Natural killer cell (primary cell): Measurements from ENCODE around the gene CPNE9. TPM values are rescaled to one million over a fixed set of nuclear protein-coding genes. Genes with fewer than 3 reads are reported as not detected.
A peak's percentile ranks its signal among the peaks of the same experiment; 100 is the strongest.

ENCODE experiments used
- ATAC-seq, 3 donors: fragments of 150-1000 bp in 2 of 3; fragments of 200-7000 bp in 1 of 3; cut with Tn5 transposase; 1 replicate in 1 of 3; 2 replicates in 2 of 3; pipeline ENCODE4 v1.10.0; 2021; ENCODE audit warnings: mild to moderate bottlenecking in 2 of 3, moderate library complexity in 2 of 3
- DNase-seq, 2 donors: peaks; one replicate each; pipeline versions ENCODE4 v3.0.0 to v3.0.0-alpha.2; 2013 to 2021; ENCODE audit warnings: mixed read lengths in 1 of 2
- H3K27ac ChIP-seq: one replicate; pipeline ENCODE4 v1.5.1; 2013; ENCODE audit warnings: mild to moderate bottlenecking, low read length
- H3K27me3 ChIP-seq: one replicate; pipeline ENCODE4 v1.6.1; 2013; ENCODE audit warnings: low read length; ENCODE audit not compliant: control insufficient read depth, insufficient read depth
- H3K36me3 ChIP-seq: one replicate; pipeline ENCODE4 v1.6.1; 2013; ENCODE audit warnings: low read length; ENCODE audit not compliant: control insufficient read depth, insufficient read depth
- H3K4me1 ChIP-seq: one replicate; pipeline ENCODE4 v1.6.1; 2013; ENCODE audit warnings: low read length; ENCODE audit not compliant: control insufficient read depth, insufficient read depth
- H3K4me3 ChIP-seq: one replicate; pipeline ENCODE4 v1.5.1; 2013; ENCODE audit warnings: low read length
- H3K9me3 ChIP-seq: one replicate; pipeline ENCODE4 v1.6.1; 2013; ENCODE audit warnings: low read length; ENCODE audit not compliant: control insufficient read depth, insufficient read depth
- H3K27ac Mint-ChIP-seq, 2 donors: one replicate each; pipeline ENCODE4 v1.8.0; 2022; ENCODE audit warnings: mild to moderate bottlenecking in 2 of 2, mixed read lengths in 2 of 2, moderate library complexity in 1 of 2
- H3K27me3 Mint-ChIP-seq, 2 donors: one replicate each; pipeline ENCODE4 v1.8.0; 2022; ENCODE audit warnings: low read depth in 2 of 2, mixed read lengths in 2 of 2
- H3K36me3 Mint-ChIP-seq: one replicate; pipeline ENCODE4 v1.8.0; 2022; ENCODE audit warnings: mixed read lengths
- H3K4me1 Mint-ChIP-seq, 2 donors: one replicate each; pipeline ENCODE4 v1.8.0; 2022; ENCODE audit warnings: mixed read lengths in 2 of 2
- H3K4me3 Mint-ChIP-seq: one replicate; pipeline ENCODE4 v1.8.0; 2022; ENCODE audit warnings: mild to moderate bottlenecking, moderate library complexity, mixed read lengths
- H3K9me3 Mint-ChIP-seq, 2 donors: one replicate each; pipeline ENCODE4 v1.8.0; 2022; ENCODE audit warnings: mixed read lengths in 2 of 2
- WGBS: methylation state at CpG from one replicate; pipeline ENCODE4 v1.1.7; 2013; ENCODE audit warnings: missing lambda C conversion rate; ENCODE audit not compliant: insufficient coverage; 5-methylcytosine and 5-hydroxymethylcytosine counted together
- intact Hi-C: fragments of 100-400 bp; cut with micrococcal nuclease; formaldehyde crosslinking; loops from one replicate; pipeline ENCODE4 v1.14.2; 2022
- total RNA-seq, 4 donors: library from RNA; stranded (reverse); fragments of 120-200 nt in 1 of 4; gene quantifications; one replicate each; pipeline versions ENCODE4 v1.2.3 to v1.2.4, GENCODE V29; 2013 to 2022
- TF ChIP-seq, protein P1 (sequence below): fragments of 200-600 bp; IDR thresholded peaks from one replicate; pipeline ENCODE4 v1.8.0; 2022; ENCODE audit warnings: antibody characterized with exemption

CPNE9 gene
- total RNA-seq, 3 donors from 2014 or later (not counting 1 experiment from before 2014, with no cell fraction given): 0.43 to 0.49 TPM; not detected in 1

DNA sequence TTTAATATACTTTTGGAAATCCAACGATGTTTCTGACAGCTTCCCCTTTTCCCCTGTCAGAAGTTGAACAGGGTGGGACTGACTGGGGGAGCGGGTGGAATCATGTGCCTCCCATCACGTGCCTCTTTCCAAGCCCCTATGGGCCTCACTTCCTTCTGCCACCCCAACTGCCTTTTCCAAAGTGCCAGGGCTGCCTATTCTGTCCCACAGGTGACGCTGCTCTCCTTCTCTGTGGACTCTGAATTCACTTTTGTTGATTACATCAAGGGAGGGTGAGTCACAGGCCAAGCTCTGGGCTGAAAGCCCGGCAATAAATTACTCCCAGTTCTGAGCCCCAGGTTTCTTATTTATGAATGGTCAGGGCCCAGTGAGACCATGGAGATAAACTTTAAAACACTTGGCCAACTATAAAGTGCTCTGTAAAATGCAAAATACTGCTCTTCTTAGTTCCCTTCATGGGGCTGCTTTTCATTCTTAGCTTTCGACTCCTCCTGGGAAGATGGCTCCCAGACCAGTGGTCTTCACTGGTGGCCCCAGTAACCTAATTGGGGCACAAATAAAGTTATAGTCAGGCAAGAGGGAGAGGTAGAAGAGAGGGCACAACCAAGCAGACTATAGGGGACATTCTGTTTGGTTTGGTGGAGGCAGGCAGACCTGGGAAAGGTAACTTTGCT, 12.3 kb downstream of the CPNE9 start:
- 46% methylated on average over 5 of the region's 6 CpGs for WGBS
- Histone ChIP-seq H3K27ac (no peak overlapping the region), H3K4me1 (no peaks in the 10 kb centered on the region), H3K36me3 (no peaks in the 10 kb centered on the region), H3K9me3 (no peaks in the 10 kb centered on the region), H3K4me3 (no peak overlapping the region), H3K27me3 (no peaks in the 10 kb centered on the region)
- Mint-ChIP-seq H3K36me3 (no peaks in the 10 kb centered on the region), H3K27me3 (peaks cover 0 to 6% of the 10 kb centered on the region in 2 donors), H3K4me1 (peaks cover 0 to 4% of the 10 kb centered on the region in 2 donors), H3K4me3 (no peak overlapping the region), H3K9me3 (no peaks in the 10 kb centered on the region), H3K27ac (no peak overlapping the region)
- peak in 1 of 2 donors; percentile 53 for DNase-seq
- TF ChIP-seq, protein P1, sequence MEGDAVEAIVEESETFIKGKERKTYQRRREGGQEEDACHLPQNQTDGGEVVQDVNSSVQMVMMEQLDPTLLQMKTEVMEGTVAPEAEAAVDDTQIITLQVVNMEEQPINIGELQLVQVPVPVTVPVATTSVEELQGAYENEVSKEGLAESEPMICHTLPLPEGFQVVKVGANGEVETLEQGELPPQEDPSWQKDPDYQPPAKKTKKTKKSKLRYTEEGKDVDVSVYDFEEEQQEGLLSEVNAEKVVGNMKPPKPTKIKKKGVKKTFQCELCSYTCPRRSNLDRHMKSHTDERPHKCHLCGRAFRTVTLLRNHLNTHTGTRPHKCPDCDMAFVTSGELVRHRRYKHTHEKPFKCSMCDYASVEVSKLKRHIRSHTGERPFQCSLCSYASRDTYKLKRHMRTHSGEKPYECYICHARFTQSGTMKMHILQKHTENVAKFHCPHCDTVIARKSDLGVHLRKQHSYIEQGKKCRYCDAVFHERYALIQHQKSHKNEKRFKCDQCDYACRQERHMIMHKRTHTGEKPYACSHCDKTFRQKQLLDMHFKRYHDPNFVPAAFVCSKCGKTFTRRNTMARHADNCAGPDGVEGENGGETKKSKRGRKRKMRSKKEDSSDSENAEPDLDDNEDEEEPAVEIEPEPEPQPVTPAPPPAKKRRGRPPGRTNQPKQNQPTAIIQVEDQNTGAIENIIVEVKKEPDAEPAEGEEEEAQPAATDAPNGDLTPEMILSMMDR: no peak
- peak; percentile 71 to 81 (median 77) for ATAC-seq
- intact Hi-C loops: no loop called here

DNA sequence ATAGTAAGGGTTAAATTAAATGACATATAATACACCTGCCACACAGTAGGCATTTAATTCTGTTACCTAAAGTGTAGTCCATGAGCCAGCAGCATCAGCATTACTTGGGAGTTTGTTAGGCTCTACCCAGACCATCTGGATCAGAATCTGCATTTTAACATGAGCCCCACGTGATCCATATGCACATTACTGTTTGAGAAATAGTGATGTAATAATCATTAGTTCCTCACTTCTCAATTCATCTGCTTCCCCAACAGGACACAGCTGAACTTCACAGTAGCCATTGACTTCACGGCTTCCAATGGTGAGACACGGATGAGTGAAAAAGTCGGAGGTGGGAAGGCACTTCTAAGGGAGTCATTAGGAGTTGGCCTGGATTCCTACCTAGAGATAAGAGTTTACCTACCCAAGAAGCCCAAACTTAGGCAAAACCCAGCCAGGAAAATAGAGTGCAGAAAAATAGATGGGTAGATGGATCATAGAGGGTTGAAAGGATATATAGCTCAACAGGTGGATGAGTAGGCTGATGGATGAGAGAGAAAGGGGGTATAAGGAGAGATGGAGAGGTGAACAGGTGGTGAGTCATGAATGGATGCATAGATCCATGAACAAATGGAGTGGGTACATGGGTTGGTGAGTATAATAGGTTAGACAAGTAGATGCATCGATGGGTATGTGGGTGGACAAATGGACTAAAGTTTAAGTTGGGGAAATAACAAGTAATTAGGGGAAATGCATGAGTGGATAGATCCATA, 13.3 kb downstream of the CPNE9 start:
- no peak overlapping the region for H3K27ac Mint-ChIP-seq
- no peaks in the 10 kb centered on the region for H3K36me3 ChIP-seq
- intact Hi-C loops: no loop called here

DNA sequence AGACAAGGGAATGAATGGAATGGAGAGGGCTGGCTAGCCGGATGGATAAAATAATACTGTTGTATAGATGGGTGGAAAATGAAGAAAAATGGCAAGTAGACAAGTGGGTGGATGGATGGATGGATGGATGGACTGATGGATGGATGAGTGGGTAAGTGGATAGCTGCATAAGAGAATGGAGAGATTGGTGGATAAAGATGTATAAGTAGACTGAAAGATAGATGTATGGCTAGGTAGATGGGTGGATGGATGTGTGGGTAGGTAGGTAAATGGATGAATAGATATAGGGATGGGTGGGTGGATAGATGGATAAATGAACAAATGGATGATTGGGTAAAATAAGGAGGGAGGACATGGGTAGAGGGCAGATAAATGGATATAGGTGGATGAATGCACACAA, 13.9 kb downstream of the CPNE9 start:
- DNase-seq (no peak), ATAC-seq (no peak)
- intact Hi-C loops: no loop called here
- Mint-ChIP-seq H3K9me3 (no peaks in the 10 kb centered on the region), H3K27me3 (peaks cover 0 to 6% of the 10 kb centered on the region in 2 donors), H3K4me3 (no peak overlapping the region), H3K36me3 (no peaks in the 10 kb centered on the region), H3K4me1 (peaks cover 0 to 4% of the 10 kb centered on the region in 2 donors), H3K27ac (no peak overlapping the region)
- Histone ChIP-seq H3K4me3 (no peak overlapping the region), H3K9me3 (no peaks in the 10 kb centered on the region), H3K36me3 (no peaks in the 10 kb centered on the region), H3K27ac (no peak overlapping the region), H3K4me1 (no peaks in the 10 kb centered on the region), H3K27me3 (no peaks in the 10 kb centered on the region)
- TF ChIP-seq, protein P1: no peak
- WGBS: 94% methylated on average over 1 of the region's 1 CpG

More for the DNA sequence above, 13.3 kb downstream of the CPNE9 start:
- DNase-seq (no peak), ATAC-seq (no peak)
- peaks cover 0 to 4% of the 10 kb centered on the region in 2 donors for H3K4me1 Mint-ChIP-seq
- H3K4me3 ChIP-seq: no peak overlapping the region
- peaks cover 0 to 6% of the 10 kb centered on the region in 2 donors for H3K27me3 Mint-ChIP-seq
- no peaks in the 10 kb centered on the region for H3K27me3 ChIP-seq
- H3K9me3 ChIP-seq: no peaks in the 10 kb centered on the region
- no peak overlapping the region for H3K27ac ChIP-seq
- WGBS: 86% methylated on average over 5 of the region's 5 CpGs
- no peaks in the 10 kb centered on the region for H3K9me3 Mint-ChIP-seq
- TF ChIP-seq, protein P1: no peak
- no peaks in the 10 kb centered on the region for H3K36me3 Mint-ChIP-seq
- H3K4me3 Mint-ChIP-seq: no peak overlapping the region
- H3K4me1 ChIP-seq: no peaks in the 10 kb centered on the region
